Thyroid gland (tissue), 4 donors: ENCODE measurements around the gene SLC13A5. TPM values are rescaled to one million over a fixed set of nuclear protein-coding genes. Genes with fewer than 3 reads are reported as not detected.

Source experiments
- DNase-seq, 2 donors: peaks; one replicate each; pipeline ENCODE4 v3.0.0-alpha.2; 2019
- H3K27ac ChIP-seq, 3 donors: fragments of 200-600 bp; sonication (generic); 1 replicate in 2 of 3; 2 replicates in 1 of 3; pipeline ENCODE4 v1.5.1; 2016 to 2019; ENCODE audit warnings: mild to moderate bottlenecking in 1 of 3, moderate library complexity in 1 of 3
- H3K27me3 ChIP-seq: fragments of 200-600 bp; sonication (generic); one replicate; pipeline ENCODE4 v1.5.1; 2019
- H3K36me3 ChIP-seq, 2 donors: fragments of 200-600 bp; sonication (generic); one replicate each; pipeline ENCODE4 v1.5.1; 2016 to 2019
- H3K4me1 ChIP-seq, 2 donors: fragments of 200-600 bp; sonication (generic); one replicate each; pipeline ENCODE4 v1.5.1; 2017 to 2019
- H3K4me3 ChIP-seq, 3 donors: fragments of 200-600 bp; sonication (generic); replicated peaks in 1 of 3; 1 replicate in 2 of 3; 2 replicates in 1 of 3; pipeline ENCODE4 v1.5.1; 2016; ENCODE audit warnings: mild to moderate bottlenecking in 1 of 3
- H3K9me3 ChIP-seq: fragments of 200-600 bp; sonication (generic); one replicate; pipeline ENCODE4 v1.5.1; 2017
- CTCF ChIP-seq, 6 experiments: fragments of 200-600 bp in 3 of 6; fragments of 450-650 bp in 3 of 6; sonication (generic) in 3 of 6; IDR thresholded peaks; one replicate each; pipeline ENCODE4 v1.5.1; 2016 to 2019; ENCODE audit warnings: antibody characterized with exemption in 6 of 6, mild to moderate bottlenecking in 2 of 6, inconsistent platforms in 1 of 6, moderate library complexity in 1 of 6
- POLR2A ChIP-seq, 2 donors: fragments of 450-650 bp; IDR thresholded peaks; one replicate each; pipeline ENCODE4 v1.6.1; 2017; ENCODE audit warnings: antibody characterized with exemption in 2 of 2, mild to moderate bottlenecking in 2 of 2, moderate library complexity in 1 of 2
- WGBS, 2 donors: methylation state at CpG; one replicate each; pipeline ENCODE4 v1.1.5; 2017; 5-methylcytosine and 5-hydroxymethylcytosine counted together
- intact Hi-C: fragments of 100-400 bp; cut with DNase I; formaldehyde crosslinking; loops from one replicate; pipeline ENCODE4 v1.15.1; 2023
- total RNA-seq, 4 donors: library from RNA; depleted of rRNA; stranded (reverse); fragments of >200 nt; gene quantifications; one replicate each; pipeline ENCODE4 v1.2.3, GENCODE V29; 2016

Gene SLC13A5
- total RNA-seq, 4 donors from 2014 or later = 0.27 to 0.63 TPM; not detected in 2

- no peak for TF ChIP-seq CTCF (IDR thresholded peaks at IDR 0.05)
- TF ChIP-seq POLR2A (IDR thresholded peaks at IDR 0.05) = peak in 1 of 2 donors; percentile 73
- Histone ChIP-seq H3K9me3 (no peaks in the 10 kb centered on the region), H3K27me3 (no peaks in the 10 kb centered on the region), H3K4me1 (peaks cover 16 to 39% of the 10 kb centered on the region in 2 donors), H3K27ac (peak within 1 kb of the TSS; percentile 31 to 42 (median 39)), H3K36me3 (no peaks in the 10 kb centered on the region), H3K4me3 (peak within 1 kb of the TSS; percentile 45 to 81 (median 76))
- WGBS, 2 donors = 0% methylated on average over 16 to 18 of the region's 35 CpGs
- DNase-seq = peak; percentile 94 to 96
- intact Hi-C loops = no loop called here
Observed at GRCh38 chr17:6651354-6651918, 61.7 kb downstream of the SLC13A5 start, which contains the start of the genes C17orf100 and MED31. Gene C17orf100, plus strand, starts transcription at chr17:6651762. Its CDS starts 152 bp downstream, at chr17:6651914. Gene MED31, minus strand, starts transcription at chr17:6651605. Its CDS starts 77 bp downstream, at chr17:6651528.

GRCh38 chr17:6648181-6648580 lies 65.0 kb downstream of the SLC13A5 start:
- no peaks in the 10 kb centered on the region for H3K27me3 ChIP-seq
- no peak overlapping the region for H3K4me3 ChIP-seq
- intact Hi-C loops = no loop called here
- TF ChIP-seq POLR2A (IDR thresholded peaks at IDR 0.05) (no peak), CTCF (IDR thresholded peaks at IDR 0.05) (no peak)
- DNase-seq = no peak
- H3K36me3 ChIP-seq = peaks cover 0 to 5% of the 10 kb centered on the region in 2 donors
- H3K27ac ChIP-seq = no peak overlapping the region
- H3K9me3 ChIP-seq = no peaks in the 10 kb centered on the region
- peaks cover 16 to 27% of the 10 kb centered on the region in 2 donors for H3K4me1 ChIP-seq

DNA sequence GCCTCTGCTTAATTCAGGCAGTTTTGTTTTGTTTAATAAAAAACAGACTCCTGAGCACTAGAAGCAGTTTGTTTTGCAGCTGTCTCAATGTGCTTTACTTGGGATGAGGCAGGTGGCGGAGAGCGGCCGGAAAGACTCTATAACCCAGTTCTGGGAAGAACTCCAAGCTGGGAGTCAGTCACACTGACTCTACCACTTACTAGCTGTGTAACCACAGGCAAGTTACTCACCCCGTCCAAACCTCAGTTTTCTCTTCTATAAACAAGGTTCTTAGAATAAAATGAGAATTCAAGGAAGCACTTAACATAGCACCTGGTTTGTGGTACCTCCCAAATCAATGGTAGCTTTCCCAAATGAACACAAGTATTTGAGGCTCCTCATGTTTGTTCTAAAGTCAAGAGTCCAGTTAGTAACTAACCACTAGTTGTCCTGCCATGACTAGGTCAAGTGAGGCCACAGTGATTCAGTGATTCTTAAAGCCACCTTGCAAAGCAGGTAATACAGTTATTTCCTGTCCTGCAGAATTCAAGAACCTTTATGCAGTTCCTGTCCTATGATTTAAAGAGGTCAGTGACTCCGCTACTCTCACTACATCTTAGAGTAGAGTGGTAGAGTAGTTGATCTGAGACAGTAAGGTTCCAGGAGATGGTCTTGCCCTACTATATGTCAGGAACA lies 69.6 kb downstream of the SLC13A5 start:
- WGBS, 2 donors = 84 to 94% methylated on average over 5 of the region's 5 CpGs
- Histone ChIP-seq H3K4me1 (peaks cover 15 to 17% of the 10 kb centered on the region in 2 donors), H3K4me3 (no peak overlapping the region), H3K36me3 (peaks cover 0 to 5% of the 10 kb centered on the region in 2 donors), H3K9me3 (no peaks in the 10 kb centered on the region), H3K27me3 (no peaks in the 10 kb centered on the region), H3K27ac (no peak overlapping the region)
- intact Hi-C loops = no loop called here
- DNase-seq = no peak
- TF ChIP-seq POLR2A (IDR thresholded peaks at IDR 0.05) = no peak
- no peak for TF ChIP-seq CTCF (IDR thresholded peaks at IDR 0.05)

DNA sequence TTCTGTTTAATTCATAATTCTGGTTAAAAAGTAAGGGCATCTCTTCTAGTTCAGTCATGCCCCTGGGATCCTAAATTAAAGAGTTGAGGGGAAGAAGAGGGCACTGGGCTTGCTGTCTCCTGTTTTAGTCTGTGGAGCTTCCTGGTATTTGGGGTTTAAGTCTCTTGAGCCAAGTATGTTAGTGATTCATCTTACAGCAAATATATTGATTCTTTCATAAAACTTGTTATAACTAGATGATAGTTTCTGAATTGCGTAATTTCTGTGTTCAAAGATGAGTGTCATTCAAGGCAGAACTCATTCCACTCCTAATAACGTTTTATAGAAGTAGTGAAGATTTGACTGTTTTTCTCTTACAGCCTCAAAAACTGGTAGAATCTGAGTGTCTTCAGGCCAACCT lies 70.6 kb downstream of the SLC13A5 start:
- Histone ChIP-seq H3K4me3 (no peak overlapping the region), H3K36me3 (peaks cover 0 to 5% of the 10 kb centered on the region in 2 donors), H3K27me3 (no peaks in the 10 kb centered on the region), H3K4me1 (peaks cover 19 to 23% of the 10 kb centered on the region in 2 donors), H3K9me3 (no peaks in the 10 kb centered on the region), H3K27ac (no peak overlapping the region)
- DNase-seq = no peak
- intact Hi-C loops = no loop called here
- 74 to 87% methylated on average over 2 of the region's 2 CpGs for WGBS, 2 donors
- no peak for TF ChIP-seq POLR2A (IDR thresholded peaks at IDR 0.05)
- no peak for TF ChIP-seq CTCF (IDR thresholded peaks at IDR 0.05)
